ENCODE data around the gene CARMIL3.

Gene CARMIL3

GRCh38 chr14:24095271-24096068 lies 43.7 kb downstream of the CARMIL3 start:
- no peak for TF ChIP-seq CTCF (conservative IDR thresholded peaks at IDR 0.05; ENCODE audit: low read depth, low read length)
- H3K4me3 ChIP-seq (ENCODE audit: low read length) = peak overlapping the region; percentile 74
- no peak for DNase-seq (ENCODE audit: low read depth)

DNA sequence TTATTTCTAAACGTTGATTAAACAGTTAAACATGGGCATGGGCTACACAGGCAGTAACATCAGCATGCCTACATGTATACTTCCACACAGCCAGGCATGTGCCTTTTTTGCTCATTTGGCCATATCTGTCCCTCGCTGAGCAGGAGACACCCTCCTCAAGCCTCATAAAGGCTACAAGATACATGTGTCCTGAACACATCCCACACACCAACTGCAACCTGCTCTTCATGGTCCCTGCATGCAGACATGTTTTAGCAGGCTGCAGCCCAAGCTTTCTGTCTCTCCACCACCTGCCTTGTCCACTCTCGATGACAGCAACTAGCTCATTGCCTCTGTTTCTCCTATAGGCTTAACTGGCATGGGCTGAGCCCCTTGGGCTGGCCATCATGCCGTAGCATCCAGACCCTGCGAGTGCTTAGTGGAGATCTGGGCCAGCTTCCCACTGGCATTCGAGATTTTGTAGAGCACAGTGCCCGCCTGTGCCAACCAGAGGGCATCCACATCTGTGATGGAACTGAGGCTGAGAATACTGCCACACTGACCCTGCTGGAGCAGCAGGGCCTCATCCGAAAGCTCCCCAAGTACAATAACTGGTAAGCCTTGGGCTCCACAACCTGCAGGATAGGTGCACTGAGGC lies 44.9 kb downstream of the CARMIL3 start:
- TF ChIP-seq CTCF (conservative IDR thresholded peaks at IDR 0.05; ENCODE audit: low read depth, low read length) = no peak
- no peak overlapping the region for H3K4me3 ChIP-seq (ENCODE audit: low read length)

GRCh38 chr14:24098229-24098926 lies 46.6 kb downstream of the CARMIL3 start:
- H3K4me3 ChIP-seq (ENCODE audit: low read length) = no peak overlapping the region
- DNase-seq (ENCODE audit: low read depth) = no peak
- TF ChIP-seq CTCF (conservative IDR thresholded peaks at IDR 0.05; ENCODE audit: low read depth, low read length) = no peak

More for the DNA sequence above, 44.9 kb downstream of the CARMIL3 start:
- DNase-seq (ENCODE audit: low read depth) = no peak

DNA sequence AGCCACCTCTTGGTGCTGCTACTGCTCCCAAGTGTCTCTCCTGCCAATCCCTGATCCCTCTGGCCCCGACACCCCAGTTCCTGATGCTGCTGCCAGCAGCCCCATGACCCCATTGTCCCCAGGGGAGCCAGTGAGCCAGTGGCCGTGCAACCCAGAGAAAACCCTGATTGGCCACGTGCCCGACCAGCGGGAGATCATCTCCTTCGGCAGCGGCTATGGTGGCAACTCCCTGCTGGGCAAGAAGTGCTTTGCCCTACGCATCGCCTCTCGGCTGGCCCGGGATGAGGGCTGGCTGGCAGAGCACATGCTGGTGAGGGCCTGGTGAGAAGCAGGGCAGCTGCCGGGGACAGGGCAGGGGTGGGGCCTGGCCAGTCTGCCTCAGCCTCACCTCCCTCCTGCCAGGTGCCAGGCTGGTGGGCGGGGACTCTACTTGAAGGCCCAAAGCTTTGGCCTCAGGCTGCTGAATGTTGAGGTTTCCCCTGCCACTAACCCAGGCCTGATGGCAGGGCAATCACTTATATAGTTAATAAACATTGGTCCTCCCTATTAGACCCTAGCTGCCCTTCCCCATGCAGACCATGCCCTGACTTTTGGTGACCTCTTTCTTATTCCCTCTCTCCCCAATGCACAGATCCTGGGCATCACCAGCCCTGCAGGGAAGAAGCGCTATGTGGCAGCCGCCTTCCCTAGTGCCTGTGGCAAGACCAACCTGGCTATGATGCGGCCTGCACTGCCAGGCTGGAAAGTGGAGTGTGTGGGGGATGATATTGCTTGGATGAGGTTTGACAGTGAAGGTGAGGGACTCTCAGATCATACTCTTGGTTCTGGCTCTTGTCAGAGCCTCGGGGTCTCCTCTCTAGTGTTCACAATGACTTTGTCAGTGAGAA lies 47.4 kb downstream of the CARMIL3 start:
- no peak for TF ChIP-seq CTCF (conservative IDR thresholded peaks at IDR 0.05; ENCODE audit: low read depth, low read length)
- no peak overlapping the region for H3K4me3 ChIP-seq (ENCODE audit: low read length)
- DNase-seq (ENCODE audit: low read depth) = no peak

DNA sequence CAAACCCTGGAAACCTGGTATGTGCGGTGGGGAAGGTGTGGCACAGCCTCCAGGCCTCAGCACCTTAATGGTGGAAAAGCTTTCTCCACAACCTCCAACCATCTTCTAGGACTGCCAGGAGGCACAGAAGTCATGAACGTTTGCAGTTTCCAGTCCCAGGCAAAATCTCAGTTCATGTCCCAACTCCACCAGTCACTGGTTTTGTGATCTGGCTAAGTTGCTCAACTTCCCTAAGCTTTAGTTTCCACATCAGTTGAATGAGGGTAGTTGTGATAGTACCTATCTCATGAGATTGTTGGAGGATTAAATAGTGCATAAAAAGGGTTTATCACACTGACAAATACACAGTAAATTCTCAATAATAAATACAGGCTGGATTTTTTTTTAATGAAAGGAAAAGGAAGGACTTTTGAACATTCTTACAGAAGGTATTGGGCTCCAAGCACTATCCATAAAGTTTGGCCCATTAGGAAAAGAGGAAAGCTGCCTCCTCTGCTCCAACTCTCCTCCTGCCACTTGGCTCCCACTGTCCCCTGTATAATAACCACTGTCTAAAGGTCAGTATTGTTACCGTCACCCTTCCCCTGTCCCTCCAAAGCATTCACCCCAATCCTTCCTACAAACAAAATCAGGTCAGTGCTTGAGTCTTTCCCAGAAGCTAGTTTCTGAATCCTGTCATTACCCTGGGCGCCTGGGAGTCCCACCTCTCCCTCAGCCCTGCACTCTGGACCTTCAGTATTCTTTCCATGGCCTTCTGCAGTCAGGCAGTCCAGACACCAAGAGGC lies 48.6 kb downstream of the CARMIL3 start:
- H3K4me3 ChIP-seq (ENCODE audit: low read length) = no peak overlapping the region
- no peak for DNase-seq (ENCODE audit: low read depth)
- TF ChIP-seq CTCF (conservative IDR thresholded peaks at IDR 0.05; ENCODE audit: low read depth, low read length) = no peak

DNA sequence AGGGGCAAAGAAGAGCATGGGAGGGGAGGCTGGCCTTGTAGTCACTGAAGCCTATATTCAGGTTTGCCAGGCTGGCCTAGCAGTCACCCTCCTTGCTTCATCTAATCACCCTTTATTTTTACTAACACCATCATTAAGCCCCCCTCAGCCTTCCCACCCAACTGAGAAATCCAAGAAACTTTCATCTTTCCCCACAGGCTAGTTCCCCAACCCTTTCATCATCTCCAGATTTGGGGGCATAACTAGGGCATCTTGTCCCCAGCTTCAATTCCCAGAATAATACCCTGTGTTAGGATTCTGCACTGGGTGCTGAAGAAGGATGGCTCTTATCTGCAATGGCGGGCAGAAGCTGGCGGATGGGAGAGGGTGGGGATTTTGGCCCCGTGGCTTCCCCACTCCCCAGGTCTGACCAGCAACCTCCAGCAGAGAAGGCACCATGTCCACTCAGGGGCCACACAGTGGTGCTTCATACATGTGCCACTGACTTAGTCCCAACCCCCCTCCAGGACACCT lies 49.2 kb downstream of the CARMIL3 start:
- DNase-seq (ENCODE audit: low read depth) = no peak
- H3K4me3 ChIP-seq (ENCODE audit: low read length) = no peak overlapping the region
- TF ChIP-seq CTCF (conservative IDR thresholded peaks at IDR 0.05; ENCODE audit: low read depth, low read length) = no peak

Measured in retinal pigment epithelial cell (primary cell).